AG04449 (cell line): ENCODE data around the gene ELK1.
"Not testable (repeated sequence)": the region's sequence is repeated elsewhere in the genome, so short reads cannot be mapped to it uniquely, and the experiment has no call there.

Experiments used
- CTCF ChIA-PET: fragments of 350-600 bp; formaldehyde crosslinking; extraction: SDS; loops from one replicate; lab custom pipeline; 2021; ENCODE audit warnings: antibody characterized with exemption; lab: Yijun Ruan, JAX
- POLR2A ChIA-PET: fragments of 400-600, 350-600 bp; formaldehyde crosslinking; extraction: SDS; loops from one replicate; lab custom pipeline; 2020; ENCODE audit warnings: antibody characterized with exemption, inconsistent platforms; lab: Yijun Ruan, JAX
- DNase-seq: peaks from one replicate; pipeline ENCODE4 v3.0.0-alpha.2; 2010; ENCODE audit warnings: low read depth, low spot score
- H3K4me3 ChIP-seq: 2 replicates; pipeline ENCODE4 v1.5.1; 2011; ENCODE audit warnings: low read depth, mild to moderate bottlenecking, control low read depth, low read length
- TF ChIP-seq, protein P1 (sequence below): IDR thresholded peaks from one replicate; pipeline ENCODE4 v1.5.1; 2011; ENCODE audit warnings: mild to moderate bottlenecking, moderate library complexity, low read length, control low read depth, inconsistent platforms; ENCODE audit not compliant: insufficient read depth; ENCODE audit errors: missing control alignments

ELK1 gene

DNA sequence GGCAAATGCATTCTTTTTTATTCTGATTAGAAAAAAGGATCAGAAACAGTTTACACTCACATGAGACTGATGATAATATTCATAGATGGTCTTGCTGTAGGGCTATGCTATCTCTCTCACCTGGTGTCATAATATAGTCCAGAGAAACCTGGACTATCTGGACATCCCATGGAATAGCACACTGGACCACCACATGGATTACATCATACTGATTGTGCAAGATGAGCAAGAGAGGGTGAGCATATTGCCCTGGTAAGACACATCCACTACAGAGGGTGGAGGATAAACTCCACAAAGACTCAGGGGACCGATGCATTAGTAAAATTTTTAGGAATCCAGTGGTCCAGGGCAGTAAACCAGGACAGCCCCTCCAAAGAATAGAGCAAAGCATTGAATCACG is 38.9 kb downstream of the ELK1 start:
- POLR2A ChIA-PET = no interaction called here
- TF ChIP-seq, protein P1, sequence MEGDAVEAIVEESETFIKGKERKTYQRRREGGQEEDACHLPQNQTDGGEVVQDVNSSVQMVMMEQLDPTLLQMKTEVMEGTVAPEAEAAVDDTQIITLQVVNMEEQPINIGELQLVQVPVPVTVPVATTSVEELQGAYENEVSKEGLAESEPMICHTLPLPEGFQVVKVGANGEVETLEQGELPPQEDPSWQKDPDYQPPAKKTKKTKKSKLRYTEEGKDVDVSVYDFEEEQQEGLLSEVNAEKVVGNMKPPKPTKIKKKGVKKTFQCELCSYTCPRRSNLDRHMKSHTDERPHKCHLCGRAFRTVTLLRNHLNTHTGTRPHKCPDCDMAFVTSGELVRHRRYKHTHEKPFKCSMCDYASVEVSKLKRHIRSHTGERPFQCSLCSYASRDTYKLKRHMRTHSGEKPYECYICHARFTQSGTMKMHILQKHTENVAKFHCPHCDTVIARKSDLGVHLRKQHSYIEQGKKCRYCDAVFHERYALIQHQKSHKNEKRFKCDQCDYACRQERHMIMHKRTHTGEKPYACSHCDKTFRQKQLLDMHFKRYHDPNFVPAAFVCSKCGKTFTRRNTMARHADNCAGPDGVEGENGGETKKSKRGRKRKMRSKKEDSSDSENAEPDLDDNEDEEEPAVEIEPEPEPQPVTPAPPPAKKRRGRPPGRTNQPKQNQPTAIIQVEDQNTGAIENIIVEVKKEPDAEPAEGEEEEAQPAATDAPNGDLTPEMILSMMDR = no peak
- CTCF ChIA-PET = no interaction called here

GRCh38 chrX:47610511-47610910 is 39.9 kb downstream of the ELK1 start:
- POLR2A ChIA-PET = no interaction called here
- DNase-seq = no peak
- CTCF ChIA-PET = no interaction called here
- TF ChIP-seq, protein P1 = no peak
- H3K4me3 ChIP-seq = no peak overlapping the region

More for the DNA sequence above, 38.9 kb downstream of the ELK1 start:
- no peak overlapping the region for H3K4me3 ChIP-seq
- DNase-seq = no peak

DNA sequence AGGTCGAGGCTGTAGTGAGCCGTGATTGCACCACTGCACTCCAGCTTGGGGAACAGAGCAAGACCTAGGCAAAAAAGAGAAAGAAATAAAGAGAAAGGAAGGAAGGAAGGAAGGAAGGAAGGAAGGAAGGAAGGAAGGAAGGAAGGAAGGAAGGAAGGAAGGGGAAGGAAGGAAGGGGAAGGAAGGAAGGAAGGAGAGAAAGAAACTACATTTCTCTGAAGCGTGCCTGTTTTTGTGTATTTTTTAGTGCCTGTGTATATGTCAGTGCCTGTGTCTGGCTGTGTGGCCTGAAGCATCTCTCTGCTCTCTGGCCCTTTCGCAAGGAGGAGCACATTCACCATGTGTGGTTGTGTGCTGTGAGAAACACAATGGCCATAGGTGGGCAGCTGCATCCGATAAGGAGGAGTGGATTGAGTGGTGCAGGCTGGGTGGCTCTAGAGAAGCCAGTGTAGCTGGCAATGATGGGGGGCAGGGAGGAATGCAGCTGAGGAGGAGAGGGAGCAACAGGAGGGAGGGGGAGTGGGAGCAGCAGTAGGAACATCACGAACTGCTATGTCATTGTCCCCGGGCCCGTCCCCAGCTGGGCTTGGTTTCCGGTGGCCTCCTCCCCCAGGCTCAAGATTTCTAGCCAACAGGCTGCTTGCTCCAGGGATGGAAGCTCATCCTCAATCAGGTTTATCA is 42.1 kb downstream of the ELK1 start:
- DNase-seq = no peak
- ChIA-PET CTCF (interaction anchor here (0.5 kb wide), 1 partner anchor 107 kb away, joined by 3 read pairs; no protein-coding TSS in a partner anchor), POLR2A (no interaction called here)
- TF ChIP-seq, protein P1 = no peak
- no peak overlapping the region for H3K4me3 ChIP-seq

DNA sequence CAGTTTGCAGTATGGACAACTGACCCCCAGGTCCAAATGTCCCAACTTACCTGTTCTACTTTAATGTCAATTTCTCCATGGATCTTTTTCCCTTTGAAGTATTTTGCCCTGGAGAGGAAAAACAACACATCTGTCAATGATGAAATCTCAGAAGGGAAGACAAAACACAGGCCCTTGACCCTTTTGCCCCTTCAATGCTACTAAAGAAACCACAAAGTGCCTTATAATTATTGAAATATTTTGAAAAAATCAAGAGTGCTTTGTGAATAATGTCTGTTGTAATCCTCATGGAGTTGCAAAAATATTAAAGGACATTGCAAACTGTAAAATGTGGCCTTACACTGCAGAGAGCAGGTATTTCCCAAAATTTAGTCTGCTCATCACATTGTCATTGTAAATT is 43.3 kb downstream of the ELK1 start:
- POLR2A ChIA-PET = no interaction called here
- TF ChIP-seq, protein P1 = no peak
- CTCF ChIA-PET = no interaction called here
- DNase-seq = no peak
- H3K4me3 ChIP-seq = no peak overlapping the region

- H3K4me3 ChIP-seq = no peak overlapping the region
- TF ChIP-seq, protein P1 = no peak
- POLR2A ChIA-PET = no interaction called here
- CTCF ChIA-PET = no interaction called here
- no peak for DNase-seq
These were observed 45.3 kb downstream of the ELK1 start for GRCh38 chrX:47605024-47605423.

- H3K4me3 ChIP-seq, POLR2A ChIA-PET, DNase-seq, CTCF ChIA-PET: not testable (repeated sequence)
These were observed 47.2 kb downstream of the ELK1 start for GRCh38 chrX:47603125-47603524.

DNA sequence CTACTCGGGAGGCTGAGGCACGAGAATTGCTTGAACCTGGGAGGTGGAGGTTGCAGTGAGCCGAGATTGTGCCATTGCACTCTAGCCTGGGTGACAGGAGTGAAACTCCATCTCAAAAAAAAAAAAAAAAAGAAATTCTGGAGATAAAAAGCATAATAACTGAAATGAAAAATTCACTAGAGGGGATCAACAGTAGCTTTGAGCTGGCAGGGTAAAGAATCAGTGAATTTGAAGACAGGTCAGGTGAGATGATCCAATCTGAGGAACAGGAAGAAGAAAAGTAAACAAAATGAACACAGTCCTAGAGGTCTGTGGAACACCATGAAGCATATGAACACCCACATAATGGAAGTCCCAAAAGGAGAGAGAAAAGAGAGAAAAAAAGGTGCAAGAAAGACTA is 53.1 kb downstream of the ELK1 start:
- no peak for DNase-seq
- no peak overlapping the region for H3K4me3 ChIP-seq
- TF ChIP-seq, protein P1 = no peak
- ChIA-PET CTCF (no interaction called here), POLR2A (no interaction called here)
